Erythroblast (primary cell): ENCODE data around the gene TMEM260.

ENCODE experiments used
- GATA1 ChIP-seq: IDR thresholded peaks from 2 replicates; pipeline ENCODE4 v1.6.1; 2011; ENCODE audit warnings: low read depth, mild to moderate bottlenecking, control low read depth, low read length, moderate library complexity
- POLR2A ChIP-seq: IDR thresholded peaks from 2 replicates; pipeline ENCODE4 v1.6.1; 2011; ENCODE audit warnings: mild to moderate bottlenecking, low read length

DNA sequence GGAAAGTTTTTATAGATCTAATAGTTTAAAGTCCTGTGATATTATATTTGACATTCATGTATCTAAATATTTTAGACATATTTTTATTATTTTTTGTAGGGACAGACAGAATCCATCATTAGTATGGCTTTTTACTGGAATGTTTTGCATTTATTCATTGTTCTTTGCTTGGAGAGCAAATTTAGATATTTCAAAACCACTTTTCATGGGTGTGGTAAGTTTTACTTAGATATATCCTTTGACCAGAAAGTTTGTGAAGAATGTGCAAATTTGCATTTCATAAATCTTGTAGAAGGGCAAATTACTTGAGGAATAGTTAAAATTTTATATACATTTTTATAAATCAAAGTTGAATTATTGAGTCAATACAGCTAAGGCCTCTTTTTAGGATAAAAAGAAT is 37.5 kb downstream of the TMEM260 start:
- TF ChIP-seq POLR2A = no peak
- no peak for TF ChIP-seq GATA1
